ENCODE measurements around the gene LRSAM1.
A peak's percentile ranks its signal among the peaks of the same experiment; 100 is the strongest.

LRSAM1 gene

GRCh38 chr9:127450830-127451607 is at the start of gene LRSAM1, which contains the start of gene RPL12:
TSS of gene LRSAM1 (plus strand) at chr9:127451510. CDS start at chr9:127454528, 3,018 bp downstream.
TSS of gene RPL12 (minus strand) at chr9:127451406. CDS start at chr9:127451317, 89 bp downstream.
- Mint-ChIP-seq H3K4me3 (peak within 1 kb of the TSS; percentile 95), H3K27ac (peak within 1 kb of the TSS; percentile 99), H3K4me1 (peaks cover 37% of the 10 kb centered on the region), H3K9me3 (no peaks in the 10 kb centered on the region), H3K27me3 (no peaks in the 10 kb centered on the region), H3K36me3 (peaks cover 44% of the 10 kb centered on the region)

GRCh38 chr9:127402401-127403090 is 48.8 kb upstream of the LRSAM1 start:
- Mint-ChIP-seq H3K9me3 (no peaks in the 10 kb centered on the region), H3K27me3 (peaks cover 35% of the 10 kb centered on the region), H3K4me1 (peaks cover 8% of the 10 kb centered on the region), H3K4me3 (no peak overlapping the region), H3K27ac (no peak overlapping the region), H3K36me3 (no peaks in the 10 kb centered on the region)

- Mint-ChIP-seq H3K4me3 (no peak overlapping the region), H3K4me1 (peaks cover under 1% of the 10 kb centered on the region), H3K36me3 (no peaks in the 10 kb centered on the region), H3K9me3 (no peaks in the 10 kb centered on the region), H3K27ac (no peak overlapping the region), H3K27me3 (peaks cover 35% of the 10 kb centered on the region)
Measured at GRCh38 chr9:127403507-127404192, 47.7 kb upstream of the LRSAM1 start.

GRCh38 chr9:127404631-127405030 is 46.7 kb upstream of the LRSAM1 start:
- Mint-ChIP-seq H3K4me1 (no peaks in the 10 kb centered on the region), H3K9me3 (no peaks in the 10 kb centered on the region), H3K36me3 (no peaks in the 10 kb centered on the region), H3K27me3 (peaks cover 28% of the 10 kb centered on the region), H3K4me3 (no peak overlapping the region), H3K27ac (no peak overlapping the region)

GRCh38 chr9:127405344-127406125 is 45.8 kb upstream of the LRSAM1 start:
- Mint-ChIP-seq H3K27ac (no peak overlapping the region), H3K27me3 (peaks cover 26% of the 10 kb centered on the region), H3K9me3 (no peaks in the 10 kb centered on the region)

GRCh38 chr9:127406799-127407491 is 44.4 kb upstream of the LRSAM1 start:
- no peaks in the 10 kb centered on the region for H3K36me3 Mint-ChIP-seq
- peaks cover 28% of the 10 kb centered on the region for H3K27me3 Mint-ChIP-seq
- no peak overlapping the region for H3K27ac Mint-ChIP-seq
- no peaks in the 10 kb centered on the region for H3K9me3 Mint-ChIP-seq
- H3K4me3 Mint-ChIP-seq = no peak overlapping the region
- H3K4me1 Mint-ChIP-seq = no peaks in the 10 kb centered on the region

More at GRCh38 chr9:127405344-127406125, 45.8 kb upstream of the LRSAM1 start:
- Mint-ChIP-seq H3K36me3 (no peaks in the 10 kb centered on the region), H3K4me1 (no peaks in the 10 kb centered on the region), H3K4me3 (no peak overlapping the region)

- Mint-ChIP-seq H3K27me3 (peaks cover 28% of the 10 kb centered on the region), H3K4me1 (no peaks in the 10 kb centered on the region), H3K4me3 (no peak overlapping the region), H3K36me3 (no peaks in the 10 kb centered on the region), H3K9me3 (no peaks in the 10 kb centered on the region), H3K27ac (no peak overlapping the region)
Measured at GRCh38 chr9:127407492-127407843, 43.8 kb upstream of the LRSAM1 start.

- peaks cover 37% of the 10 kb centered on the region for H3K27me3 Mint-ChIP-seq
- H3K4me3 Mint-ChIP-seq = no peak overlapping the region
- H3K9me3 Mint-ChIP-seq = no peaks in the 10 kb centered on the region
- H3K27ac Mint-ChIP-seq = peak overlapping the region; percentile 2
- H3K4me1 Mint-ChIP-seq = no peaks in the 10 kb centered on the region
- no peaks in the 10 kb centered on the region for H3K36me3 Mint-ChIP-seq
Measured at GRCh38 chr9:127411122-127411521, 40.2 kb upstream of the LRSAM1 start.

GRCh38 chr9:127415141-127415540 is 36.2 kb upstream of the LRSAM1 start:
- Mint-ChIP-seq H3K27ac (no peak overlapping the region), H3K4me1 (no peaks in the 10 kb centered on the region)

GRCh38 chr9:127415657-127416056 is 35.7 kb upstream of the LRSAM1 start:
- Mint-ChIP-seq H3K9me3 (no peaks in the 10 kb centered on the region), H3K36me3 (no peaks in the 10 kb centered on the region), H3K27me3 (peaks cover 27% of the 10 kb centered on the region), H3K4me1 (no peaks in the 10 kb centered on the region), H3K4me3 (no peak overlapping the region), H3K27ac (no peak overlapping the region)

More at GRCh38 chr9:127415141-127415540, 36.2 kb upstream of the LRSAM1 start:
- Mint-ChIP-seq H3K27me3 (peaks cover 27% of the 10 kb centered on the region), H3K4me3 (no peak overlapping the region), H3K36me3 (no peaks in the 10 kb centered on the region), H3K9me3 (no peaks in the 10 kb centered on the region)

- Mint-ChIP-seq H3K27ac (no peak overlapping the region), H3K4me1 (no peaks in the 10 kb centered on the region), H3K36me3 (no peaks in the 10 kb centered on the region), H3K4me3 (no peak overlapping the region), H3K9me3 (no peaks in the 10 kb centered on the region), H3K27me3 (peaks cover 20% of the 10 kb centered on the region)
Measured at GRCh38 chr9:127417131-127418036, 33.9 kb upstream of the LRSAM1 start.

GRCh38 chr9:127418037-127418471 is 33.3 kb upstream of the LRSAM1 start:
- no peaks in the 10 kb centered on the region for H3K9me3 Mint-ChIP-seq
- H3K36me3 Mint-ChIP-seq = no peaks in the 10 kb centered on the region
- peaks cover 3% of the 10 kb centered on the region for H3K4me1 Mint-ChIP-seq
- H3K27ac Mint-ChIP-seq = no peak overlapping the region
- no peak overlapping the region for H3K4me3 Mint-ChIP-seq
- H3K27me3 Mint-ChIP-seq = peaks cover 19% of the 10 kb centered on the region

- no peak overlapping the region for H3K4me3 Mint-ChIP-seq
- no peaks in the 10 kb centered on the region for H3K9me3 Mint-ChIP-seq
- H3K36me3 Mint-ChIP-seq = peaks cover 2% of the 10 kb centered on the region
- H3K4me1 Mint-ChIP-seq = peaks cover 14% of the 10 kb centered on the region
- H3K27me3 Mint-ChIP-seq = peaks cover 13% of the 10 kb centered on the region
- H3K27ac Mint-ChIP-seq = no peak overlapping the region
Measured at GRCh38 chr9:127419348-127419747, 32.0 kb upstream of the LRSAM1 start.

GRCh38 chr9:127421057-127421456 is 30.3 kb upstream of the LRSAM1 start:
- no peak overlapping the region for H3K4me3 Mint-ChIP-seq
- peaks cover 1% of the 10 kb centered on the region for H3K27me3 Mint-ChIP-seq
- H3K4me1 Mint-ChIP-seq = peaks cover 29% of the 10 kb centered on the region
- H3K36me3 Mint-ChIP-seq = peaks cover 6% of the 10 kb centered on the region
- no peaks in the 10 kb centered on the region for H3K9me3 Mint-ChIP-seq
- H3K27ac Mint-ChIP-seq = no peak overlapping the region

Measured in activated naive CD4-positive, alpha-beta T cell treated with anti-CD3 and anti-CD28 coated beads, Interleukin-2, amount 50 U/mL, for 24 hours (primary cell).